Keratinocyte (primary cell): Measurements from ENCODE around the gene TXNDC2.

Experiments
- CTCF ChIP-seq, 3 experiments: IDR thresholded peaks in 1 of 3; conservative IDR thresholded peaks in 1 of 3; optimal IDR thresholded peaks in 1 of 3; 2 replicates in 2 of 3; 3 replicates in 1 of 3; pipeline versions ENCODE3 to v1.5.1; 2011; ENCODE audit warnings: low read length in 3 of 3, mild to moderate bottlenecking in 3 of 3, moderate library complexity in 2 of 3, control low read depth in 1 of 3, inconsistent platforms in 1 of 3; ENCODE audit not compliant: insufficient read depth in 2 of 3; ENCODE audit errors: extremely low read depth in 1 of 3
- EZH2 ChIP-seq: IDR thresholded peaks from one replicate; pipeline ENCODE4 v1.6.1; 2012; ENCODE audit warnings: inconsistent platforms, mild to moderate bottlenecking, low read length, moderate library complexity

- TF ChIP-seq CTCF (optimal IDR thresholded peaks at IDR 0.05 in 1 of 3, IDR thresholded peaks at IDR 0.05 in 1 of 3, conservative IDR thresholded peaks at IDR 0.05 in 1 of 3; ENCODE audit: extremely low read depth in 1 of 3, insufficient read depth in 2 of 3, low read length in 3 of 3) (no peak), EZH2 (no peak)
These were observed 43.3 kb upstream of the TXNDC2 start for GRCh38 chr18:9842448-9842847.
